DOHH2 (cell line): ENCODE measurements around the gene SLC26A1.

ENCODE experiments used
- EZH2phosphoT487 ChIP-seq: fragments of 200-600 bp; sonication (generic); IDR thresholded peaks from 2 replicates; pipeline ENCODE4 v1.6.1; 2017; ENCODE audit warnings: borderline replicate concordance, mild to moderate bottlenecking, antibody characterized with exemption, low read length, moderate library complexity, mixed read lengths
- TF ChIP-seq, protein P1 (sequence below): fragments of 200-600 bp; sonication (generic); IDR thresholded peaks from one replicate; pipeline ENCODE4 v1.5.1; 2014; ENCODE audit warnings: antibody characterized with exemption, mild to moderate bottlenecking, low read depth, low read length; ENCODE audit not compliant: poor library complexity, severe bottlenecking

DNA sequence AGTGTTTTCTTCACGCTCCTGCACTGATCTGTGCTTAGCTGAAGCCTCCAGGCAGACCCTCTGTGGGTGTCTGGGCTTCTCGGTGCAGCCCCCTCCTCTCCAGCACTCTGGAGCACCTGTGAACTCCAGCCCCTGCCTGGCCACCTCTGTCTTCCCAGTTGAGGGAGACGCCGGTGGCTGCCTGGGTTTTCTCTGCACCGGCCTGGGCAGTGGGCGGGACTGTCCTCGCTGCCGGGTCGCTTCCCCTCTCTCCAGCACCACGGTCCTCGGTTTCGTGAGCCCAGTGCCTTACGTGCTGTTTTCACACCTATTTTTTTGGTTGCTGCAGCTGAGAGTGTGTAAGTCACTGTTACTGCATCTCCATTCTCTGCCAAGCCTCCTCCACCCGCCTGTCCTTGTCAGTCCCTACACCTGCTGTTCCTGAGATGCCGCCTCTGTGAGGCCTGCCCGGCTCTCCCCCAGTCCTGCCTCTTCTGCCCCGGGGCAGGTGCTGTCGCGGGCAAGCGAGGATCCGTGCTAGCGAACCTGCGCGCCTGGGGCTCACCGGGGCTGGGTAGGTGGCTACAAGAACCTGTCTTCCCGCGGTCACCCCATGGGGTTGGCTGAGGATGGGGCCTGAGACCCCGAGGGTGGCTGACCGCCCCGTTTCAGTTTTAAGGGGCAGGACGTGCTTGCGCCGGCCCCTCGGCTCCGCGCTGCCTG, 15.8 kb upstream of the SLC26A1 start:
- TF ChIP-seq, protein P1, sequence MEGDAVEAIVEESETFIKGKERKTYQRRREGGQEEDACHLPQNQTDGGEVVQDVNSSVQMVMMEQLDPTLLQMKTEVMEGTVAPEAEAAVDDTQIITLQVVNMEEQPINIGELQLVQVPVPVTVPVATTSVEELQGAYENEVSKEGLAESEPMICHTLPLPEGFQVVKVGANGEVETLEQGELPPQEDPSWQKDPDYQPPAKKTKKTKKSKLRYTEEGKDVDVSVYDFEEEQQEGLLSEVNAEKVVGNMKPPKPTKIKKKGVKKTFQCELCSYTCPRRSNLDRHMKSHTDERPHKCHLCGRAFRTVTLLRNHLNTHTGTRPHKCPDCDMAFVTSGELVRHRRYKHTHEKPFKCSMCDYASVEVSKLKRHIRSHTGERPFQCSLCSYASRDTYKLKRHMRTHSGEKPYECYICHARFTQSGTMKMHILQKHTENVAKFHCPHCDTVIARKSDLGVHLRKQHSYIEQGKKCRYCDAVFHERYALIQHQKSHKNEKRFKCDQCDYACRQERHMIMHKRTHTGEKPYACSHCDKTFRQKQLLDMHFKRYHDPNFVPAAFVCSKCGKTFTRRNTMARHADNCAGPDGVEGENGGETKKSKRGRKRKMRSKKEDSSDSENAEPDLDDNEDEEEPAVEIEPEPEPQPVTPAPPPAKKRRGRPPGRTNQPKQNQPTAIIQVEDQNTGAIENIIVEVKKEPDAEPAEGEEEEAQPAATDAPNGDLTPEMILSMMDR = no peak
- TF ChIP-seq EZH2phosphoT487 = no peak
